Stimulated activated CD4-positive, alpha-beta T cell treated with anti-CD3 and anti-CD28 coated beads, Interleukin-1b, Interleukin-23, amount 100 ng/mL, for 48 hours (primary cell): Measurements from ENCODE around the gene RPL39L.
"Not testable (repeated sequence)": the region's sequence is repeated elsewhere in the genome, so short reads cannot be mapped to it uniquely, and the experiment has no call there.

Source experiments
- DNase-seq: peaks from one replicate; pipeline ENCODE4 v3.0.0-alpha.2; 2020

RPL39L gene

DNA sequence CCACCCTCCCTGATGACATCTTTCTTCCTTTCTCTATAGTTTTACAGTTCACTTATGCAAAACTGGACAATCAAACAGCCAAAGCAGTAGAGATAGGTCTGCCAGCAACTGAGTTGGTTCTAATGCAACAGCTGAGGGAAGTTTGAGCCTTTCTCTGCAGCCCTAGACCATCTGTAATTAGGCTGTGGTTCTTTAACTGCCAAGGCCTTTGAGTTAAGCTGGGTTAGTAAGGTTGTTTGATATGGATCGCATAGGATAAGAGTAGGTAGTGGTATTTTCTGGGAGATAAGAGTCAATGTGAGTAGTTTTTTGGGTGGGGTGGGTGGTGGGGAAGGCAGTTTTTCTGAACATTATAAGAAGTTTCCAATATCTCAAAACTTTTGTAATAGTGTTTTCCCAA is 3.0 kb downstream of the RPL39L start:
- DNase-seq: no peak

DNA sequence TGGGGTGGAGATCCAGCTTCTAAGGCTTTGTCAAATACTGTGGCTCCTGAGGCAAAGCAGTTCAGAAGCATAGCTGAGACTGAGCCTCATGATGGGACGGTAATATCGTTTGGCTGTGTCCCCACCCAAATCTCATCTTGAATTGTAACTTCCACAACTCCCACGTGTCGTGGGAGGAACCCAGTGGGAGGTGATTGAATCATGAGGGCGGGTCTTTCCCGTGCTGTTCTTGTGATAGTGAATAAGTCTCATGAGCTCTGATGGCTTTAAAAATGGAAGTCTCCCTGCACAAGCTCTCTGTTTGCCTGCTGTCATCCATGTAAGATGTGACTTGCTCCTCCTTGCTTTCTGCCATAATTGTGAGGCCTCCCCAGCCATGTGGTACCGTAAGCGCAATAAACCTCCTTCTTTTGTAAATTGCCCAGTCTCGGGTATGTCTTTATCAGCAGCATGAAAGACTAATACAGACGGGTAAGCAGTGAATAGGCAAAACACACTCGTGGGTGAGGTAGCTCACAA is 4.1 kb downstream of the RPL39L start:
- not testable (repeated sequence) for DNase-seq

DNA sequence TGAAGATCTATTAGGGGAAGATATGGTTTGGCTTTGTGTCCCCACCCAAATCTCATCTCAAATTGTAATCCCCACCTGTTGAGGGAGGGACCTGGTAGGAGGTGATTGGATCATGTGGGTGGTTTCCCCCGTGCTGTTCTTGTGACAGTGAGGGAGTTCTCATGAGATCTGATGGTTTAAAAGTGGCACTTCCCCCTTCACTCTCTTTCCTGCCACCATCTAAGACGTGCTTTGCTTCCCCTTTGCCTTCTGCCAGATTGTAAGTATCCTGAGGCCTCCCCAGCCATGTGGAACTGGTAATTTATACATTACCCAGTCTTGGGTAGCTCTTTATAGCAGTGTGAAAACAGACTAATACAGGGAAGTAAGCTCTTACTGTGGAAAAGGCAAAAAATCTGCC is 6.1 kb downstream of the RPL39L start:
- not testable (repeated sequence) for DNase-seq

DNA sequence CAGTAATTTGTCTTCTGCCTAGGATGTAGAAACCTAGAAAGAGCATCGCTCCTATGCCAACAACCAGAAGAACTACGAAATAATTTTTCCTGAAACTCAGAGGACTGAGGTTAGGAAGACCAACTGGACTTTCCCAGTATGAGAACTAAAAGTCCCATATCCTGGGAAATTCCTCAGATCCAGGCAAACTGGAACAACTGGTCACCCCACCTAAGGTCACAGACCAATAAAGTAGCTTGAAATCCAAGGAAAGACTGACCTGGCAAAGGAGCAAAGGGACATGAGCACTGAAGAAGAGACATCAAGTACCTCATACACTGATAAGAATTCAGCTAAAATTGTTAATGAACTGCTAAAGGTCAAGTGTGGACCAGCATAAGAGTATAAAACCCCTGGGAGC is 6.6 kb downstream of the RPL39L start:
- no peak for DNase-seq

DNA sequence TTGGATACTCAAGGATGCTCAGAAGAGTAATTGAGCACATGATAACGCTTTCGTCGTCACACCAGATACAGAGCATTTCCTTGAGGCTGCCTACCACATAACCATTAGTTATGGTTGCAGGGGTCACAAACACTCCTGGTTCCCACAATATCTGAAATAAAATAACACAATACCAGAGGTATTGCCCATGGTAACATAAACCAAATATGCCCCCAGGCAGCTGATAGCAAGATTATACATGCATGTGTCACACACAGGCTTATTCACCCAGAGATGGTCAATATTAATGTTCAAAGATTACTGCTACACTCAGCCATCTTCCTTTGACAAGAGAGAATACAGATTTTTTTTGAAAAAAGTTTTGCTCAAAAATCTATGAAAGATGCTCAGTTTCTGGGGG is 7.3 kb downstream of the RPL39L start:
- DNase-seq: no peak

DNA sequence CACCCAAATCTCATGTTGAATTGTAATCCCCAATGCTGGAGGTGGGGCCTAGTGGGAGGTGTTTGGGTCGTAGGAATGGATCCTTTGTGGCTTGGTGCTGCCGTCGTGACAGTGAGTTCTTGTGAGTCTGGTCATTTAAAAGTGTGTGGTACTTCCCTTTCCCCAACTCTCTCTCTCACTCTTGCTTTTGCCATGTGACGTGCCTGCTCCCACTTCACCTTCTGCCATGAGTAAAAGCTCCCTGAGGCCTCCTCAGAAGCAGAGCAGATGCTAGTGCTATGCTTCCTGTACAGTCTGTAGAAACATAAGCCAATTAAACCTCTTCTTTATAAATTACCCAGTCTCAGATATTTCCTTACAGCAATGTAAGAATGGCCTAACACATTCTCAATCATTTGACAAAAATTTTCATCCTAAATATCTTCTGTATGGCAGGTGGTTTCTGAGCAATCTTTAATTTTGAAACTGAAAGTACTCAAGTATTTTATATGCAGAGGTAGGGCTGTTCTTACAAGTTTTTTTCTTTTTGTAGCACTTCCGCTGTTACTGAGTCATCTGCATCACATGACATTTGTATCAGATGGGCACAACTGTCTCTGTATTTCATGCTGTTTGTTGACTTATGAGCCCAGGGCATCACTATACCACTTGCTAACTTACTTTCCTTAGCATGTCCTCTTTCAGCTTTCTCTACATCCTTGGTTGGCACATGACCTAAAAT is 8.8 kb downstream of the RPL39L start:
- DNase-seq: peak; percentile 53

GRCh38 chr3:187125319-187126031 is 13.8 kb downstream of the RPL39L start:
- no peak for DNase-seq

- no peak for DNase-seq
These were observed 17.0 kb downstream of the RPL39L start for GRCh38 chr3:187122261-187122660.

GRCh38 chr3:187120326-187120725 is 19.0 kb downstream of the RPL39L start:
- DNase-seq: no peak

DNA sequence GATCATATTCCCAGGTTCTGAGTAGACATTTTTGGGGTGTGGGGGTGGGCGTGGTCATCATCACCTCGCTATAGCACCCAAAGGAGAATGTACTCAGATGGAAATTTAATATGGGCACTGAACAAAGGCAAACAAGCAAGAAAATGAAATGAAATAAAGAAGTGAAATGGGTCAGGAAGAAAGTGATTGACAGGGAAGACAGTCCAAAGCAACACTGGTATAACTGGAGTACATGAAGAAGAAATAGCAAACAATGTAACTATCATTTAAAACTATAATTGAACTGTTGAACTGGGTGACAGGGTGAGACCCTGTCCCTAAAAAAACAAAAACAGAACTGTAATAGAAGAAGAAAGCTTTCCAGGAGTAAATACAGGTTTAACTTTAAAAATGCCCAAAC is 24.8 kb downstream of the RPL39L start:
- DNase-seq: no peak

GRCh38 chr3:187112934-187113793 is 26.1 kb downstream of the RPL39L start:
- no peak for DNase-seq

GRCh38 chr3:187110156-187110555 is 29.1 kb downstream of the RPL39L start:
- DNase-seq: no peak

DNA sequence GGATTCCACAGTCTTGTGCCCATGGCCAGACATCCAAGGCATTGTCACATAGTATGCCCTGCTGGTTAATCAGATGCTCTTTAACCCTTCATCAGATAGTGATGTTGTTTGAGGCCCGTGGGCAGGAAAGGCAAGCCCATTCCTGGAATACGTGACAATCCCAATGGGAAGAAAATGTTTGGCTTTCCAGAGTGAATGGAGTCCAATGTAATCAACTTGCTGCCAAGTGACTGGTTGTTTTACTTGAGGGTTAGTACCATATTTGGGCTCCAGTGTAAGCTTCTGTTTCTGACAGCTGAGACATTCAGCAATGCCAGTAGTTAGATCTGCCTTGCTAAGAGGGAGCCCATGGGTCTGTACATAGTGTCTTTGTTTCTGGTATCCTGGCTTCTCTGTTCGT is 31.3 kb downstream of the RPL39L start:
- DNase-seq: no peak

GRCh38 chr3:187105700-187106099 is 33.6 kb downstream of the RPL39L start:
- DNase-seq: no peak

GRCh38 chr3:187104933-187105332 is 34.4 kb downstream of the RPL39L start:
- no peak for DNase-seq

DNA sequence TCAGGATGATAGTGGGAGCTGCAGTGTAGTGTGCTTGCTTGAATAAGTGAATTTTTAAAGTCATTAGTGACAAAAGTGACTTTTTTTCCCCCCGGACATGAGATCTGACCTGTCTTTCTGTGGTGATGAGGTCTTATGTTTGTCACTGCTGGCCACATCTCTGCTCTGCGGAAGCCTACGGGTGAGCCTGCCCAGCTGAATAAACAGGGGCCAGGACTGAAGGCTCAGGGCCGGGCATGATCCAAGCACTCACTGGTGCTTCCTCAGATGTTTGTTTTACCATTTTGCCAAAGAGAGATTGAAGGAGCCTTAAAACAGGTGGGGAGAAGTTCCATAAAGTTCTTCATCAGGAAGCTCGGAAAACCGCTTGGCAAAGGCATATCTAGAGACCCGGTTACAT is 35.0 kb downstream of the RPL39L start:
- no peak for DNase-seq

- no peak for DNase-seq
These were observed 36.0 kb downstream of the RPL39L start for GRCh38 chr3:187103251-187103650.

DNA sequence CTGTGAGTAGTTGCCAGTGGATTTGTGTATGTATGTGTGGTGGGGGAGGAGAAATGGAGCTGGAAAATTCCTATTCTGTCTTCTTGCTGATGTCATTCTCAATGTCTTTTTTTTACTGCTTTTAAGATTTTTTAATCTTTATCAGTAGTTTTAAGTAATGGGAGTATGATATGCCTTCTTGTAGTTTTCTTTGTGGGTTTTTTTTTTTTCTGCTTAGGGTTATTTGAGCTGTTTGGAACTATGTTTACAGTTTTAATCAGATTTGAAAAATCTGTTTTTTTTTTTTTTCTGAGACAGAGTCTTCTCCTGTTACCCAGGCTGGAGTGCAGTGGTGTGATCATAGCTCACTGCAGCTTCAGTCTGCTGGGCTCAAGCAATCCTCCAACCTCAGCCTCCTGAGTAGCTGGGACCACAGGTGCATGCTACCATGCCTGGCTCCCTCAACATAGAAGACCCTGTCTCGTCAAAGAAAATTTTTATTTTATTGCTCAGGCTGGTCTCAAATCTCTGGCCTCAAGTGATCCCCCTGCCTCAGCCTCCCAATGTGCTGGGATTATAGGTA is 37.1 kb downstream of the RPL39L start:
- DNase-seq: no peak

DNA sequence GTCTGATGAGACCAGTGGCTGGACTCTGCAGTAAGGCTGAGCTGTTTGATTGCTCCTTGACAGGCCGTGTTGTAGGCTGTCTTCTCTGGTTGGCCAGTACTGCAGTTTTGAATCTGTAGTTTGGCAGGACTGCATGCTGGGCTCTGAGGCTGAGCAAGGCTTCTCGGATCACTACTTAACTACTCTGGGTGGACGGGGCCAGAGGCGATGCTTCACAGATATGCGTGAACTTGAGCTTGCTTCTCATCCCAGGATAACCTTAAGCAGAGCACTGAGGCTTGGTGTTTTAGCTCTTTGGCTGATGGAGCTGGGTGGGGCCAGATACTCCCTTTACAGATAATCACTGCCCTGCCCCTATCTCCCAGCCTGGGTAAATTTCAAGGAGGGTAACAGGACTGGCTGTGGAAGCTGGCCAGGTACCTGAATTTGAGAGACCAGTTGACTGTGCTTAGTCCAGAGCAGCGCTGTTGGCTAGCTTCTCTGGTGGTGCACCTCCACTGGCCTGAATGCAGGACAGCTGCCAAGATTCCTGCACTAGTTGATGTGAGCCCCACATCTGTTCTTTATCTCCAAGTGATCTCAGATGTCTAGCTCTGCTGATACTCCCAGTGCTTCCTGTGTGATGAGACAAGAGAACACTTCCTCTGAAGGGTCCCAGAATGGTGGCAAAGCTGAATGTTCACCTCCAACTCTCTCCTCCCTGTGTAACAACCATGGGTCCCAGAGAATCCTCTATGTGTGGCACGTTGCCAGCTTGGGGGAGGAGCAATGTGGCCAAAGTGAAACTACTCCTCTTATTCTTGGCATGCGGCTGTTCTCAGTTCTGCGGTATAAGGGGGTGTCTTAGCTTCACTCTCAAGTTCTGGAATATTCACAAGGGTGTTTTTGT is 37.9 kb downstream of the RPL39L start:
- DNase-seq: peak; percentile 41

DNA sequence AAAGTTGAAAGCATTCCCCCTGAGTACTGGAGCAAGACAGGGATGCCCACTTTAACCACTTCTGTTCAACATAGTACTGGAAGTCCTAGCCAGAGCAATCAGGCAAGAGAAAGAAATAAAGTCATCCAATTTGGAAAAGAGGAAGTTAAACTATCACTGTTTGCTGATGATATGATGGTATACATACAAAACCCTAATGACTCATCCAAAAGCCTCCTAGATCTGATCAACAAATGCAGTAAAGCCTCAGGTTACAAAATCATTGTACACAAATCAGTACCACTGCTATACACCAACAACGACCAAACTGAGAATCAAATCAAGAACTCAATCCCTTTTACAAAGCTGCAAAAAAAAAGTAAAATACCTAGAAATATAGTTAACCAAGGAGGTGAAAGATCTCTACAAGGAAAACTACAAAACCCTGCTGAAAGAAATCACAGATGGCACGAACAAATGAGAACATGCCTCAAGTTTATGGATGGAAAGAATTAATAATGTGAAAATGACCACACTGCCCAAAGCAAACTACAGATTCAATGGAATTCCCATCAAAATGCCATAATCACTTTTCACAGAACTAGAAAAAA is 40.3 kb downstream of the RPL39L start:
- DNase-seq: no peak

DNA sequence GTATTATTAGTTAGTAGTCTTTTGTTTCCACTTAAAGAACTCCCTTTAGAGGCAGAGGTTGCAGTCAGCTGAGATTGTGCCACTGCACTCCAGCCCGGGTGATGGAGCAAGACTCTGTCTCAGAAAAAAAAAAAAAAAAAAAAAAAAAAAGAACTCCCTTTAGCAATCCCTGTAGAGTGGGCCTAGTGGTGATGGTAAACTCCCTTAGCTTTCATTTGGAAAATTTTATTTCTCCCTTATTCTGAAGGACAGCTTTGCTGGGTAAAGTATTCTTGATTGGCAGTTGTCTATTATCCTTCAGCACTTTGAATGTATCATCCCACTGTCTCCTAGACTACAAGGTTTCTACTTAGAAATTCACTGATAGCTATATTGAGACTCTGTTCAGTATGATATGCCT is 46.0 kb downstream of the RPL39L start:
- no peak for DNase-seq

- DNase-seq: no peak
These were observed 50.6 kb downstream of the RPL39L start for GRCh38 chr3:187088701-187089100.
